Measurements from ENCODE around the gene CHAD.
A peak's percentile ranks its signal among the peaks of the same experiment; 100 is the strongest.
"Not testable (repeated sequence)": the region's sequence is repeated elsewhere in the genome, so short reads cannot be mapped to it uniquely, and the experiment has no call there.

Gene CHAD

GRCh38 chr17:50495217-50495823 is 26.6 kb upstream of the CHAD start:
- no peak for DNase-seq (ENCODE audit: low read depth, low spot score)

- DNase-seq (ENCODE audit: low read depth, low spot score), result no peak
Observed at GRCh38 chr17:50493744-50494143, 25.1 kb upstream of the CHAD start.

- no peak for DNase-seq (ENCODE audit: low read depth, low spot score)
Observed at GRCh38 chr17:50492214-50492613, 23.5 kb upstream of the CHAD start.

- no peak for DNase-seq (ENCODE audit: low read depth, low spot score)
Observed at GRCh38 chr17:50491505-50491904, 22.8 kb upstream of the CHAD start.

GRCh38 chr17:50488880-50489279 is 20.2 kb upstream of the CHAD start:
- no peak for DNase-seq (ENCODE audit: low read depth, low spot score)

- no peak for DNase-seq (ENCODE audit: low read depth, low spot score)
Observed at GRCh38 chr17:50487213-50488096, 18.8 kb upstream of the CHAD start.

GRCh38 chr17:50484386-50485155 is 15.9 kb upstream of the CHAD start:
- DNase-seq (ENCODE audit: low read depth, low spot score), result no peak

- no peak for DNase-seq (ENCODE audit: low read depth, low spot score)
Observed at GRCh38 chr17:50483266-50483665, 14.6 kb upstream of the CHAD start.

- peak; percentile 70 for DNase-seq (ENCODE audit: low read depth, low spot score)
Observed at GRCh38 chr17:50482516-50482915, 13.8 kb upstream of the CHAD start.

GRCh38 chr17:50482110-50482509 is 13.4 kb upstream of the CHAD start:
- DNase-seq (ENCODE audit: low read depth, low spot score), result no peak

GRCh38 chr17:50481648-50482047 is 13.0 kb upstream of the CHAD start:
- DNase-seq (ENCODE audit: low read depth, low spot score), result no peak

GRCh38 chr17:50480854-50481490 is 12.3 kb upstream of the CHAD start:
- no peak for DNase-seq (ENCODE audit: low read depth, low spot score)

GRCh38 chr17:50480142-50480764 is 11.6 kb upstream of the CHAD start:
- no peak for DNase-seq (ENCODE audit: low read depth, low spot score)

GRCh38 chr17:50479522-50480141 is 11.0 kb upstream of the CHAD start:
- peak; percentile 64 for DNase-seq (ENCODE audit: low read depth, low spot score)

- peak; percentile 75 for DNase-seq (ENCODE audit: low read depth, low spot score)
Observed at GRCh38 chr17:50478391-50479381, 10.0 kb upstream of the CHAD start, which contains the start of gene RSAD1. Gene RSAD1 (plus strand): TSS chr17:50478860. CDS start chr17:50478885, 25 bp downstream.

- DNase-seq (ENCODE audit: low read depth, low spot score), result no peak
Observed at GRCh38 chr17:50477976-50478375, 9.3 kb upstream of the CHAD start.

- no peak for DNase-seq (ENCODE audit: low read depth, low spot score)
Observed at GRCh38 chr17:50476545-50477315, 8.1 kb upstream of the CHAD start.

GRCh38 chr17:50475775-50476544 is 7.3 kb upstream of the CHAD start:
- not testable (repeated sequence) for DNase-seq (ENCODE audit: low read depth, low spot score)
